WTC11 (cell line): ENCODE results near the gene PPP6R1. TPM values are rescaled to one million over a fixed set of nuclear protein-coding genes. Genes with fewer than 3 reads are reported as not detected.
A peak's percentile ranks its signal among the peaks of the same experiment; 100 is the strongest.

Source experiments
- ATAC-seq: fragments of 200-7000 bp; cut with Tn5 transposase; 2 replicates; pipeline ENCODE4 v1.10.0; 2021; ENCODE audit warnings: mild to moderate bottlenecking, moderate library complexity
- CTCF ChIA-PET: fragments of 300-600 bp; sonication (Branson Sonifier 250); formaldehyde crosslinking; loops from one replicate; lab custom pipeline; 2021; ENCODE audit warnings: antibody characterized with exemption; lab: Charles Lee
- POLR2A ChIA-PET: fragments of 350-600 bp; sonication (Branson Sonifier 250); formaldehyde crosslinking; loops from one replicate; lab custom pipeline; 2021; ENCODE audit warnings: antibody characterized with exemption; lab: Charles Lee
- DNase-seq: peaks from one replicate; pipeline ENCODE4 v3.0.0; 2021; ENCODE audit warnings: low spot score
- H3K27ac Mint-ChIP-seq: 2 replicates; pipeline ENCODE4 v1.8.0; 2021; ENCODE audit warnings: mixed read lengths
- H3K27me3 Mint-ChIP-seq: 2 replicates; pipeline ENCODE4 v1.8.0; 2021; ENCODE audit warnings: low read depth, mild to moderate bottlenecking, moderate library complexity, mixed read lengths
- H3K36me3 Mint-ChIP-seq: 2 replicates; pipeline ENCODE4 v1.8.0; 2021; ENCODE audit warnings: mixed read lengths
- H3K4me1 Mint-ChIP-seq: 2 replicates; pipeline ENCODE4 v1.8.0; 2022; ENCODE audit warnings: mixed read lengths
- H3K4me3 Mint-ChIP-seq: 2 replicates; pipeline ENCODE4 v1.8.0; 2021; ENCODE audit warnings: mild to moderate bottlenecking, moderate library complexity, mixed read lengths
- H3K9me3 Mint-ChIP-seq: 2 replicates; pipeline ENCODE4 v1.8.0; 2021; ENCODE audit warnings: mixed read lengths
- ATF6 ChIP-seq: sonication (generic); formaldehyde crosslinking; IDR thresholded peaks from 2 replicates; pipeline ENCODE4 v1.8.1; 2023; ENCODE audit warnings: mild to moderate bottlenecking, missing genetic modification reagents
- CREB1 ChIP-seq: sonication (generic); formaldehyde crosslinking; IDR thresholded peaks from 2 replicates; pipeline ENCODE4 v1.8.0; 2023; ENCODE audit warnings: mild to moderate bottlenecking, missing genetic modification reagents
- CREM ChIP-seq: sonication (generic); formaldehyde crosslinking; IDR thresholded peaks from 2 replicates; pipeline ENCODE4 v1.8.1; 2022; ENCODE audit warnings: mild to moderate bottlenecking, missing genetic modification reagents, moderate library complexity
- E2F4 ChIP-seq: sonication (generic); formaldehyde crosslinking; IDR thresholded peaks from 2 replicates; pipeline ENCODE4 v1.8.1; 2022; ENCODE audit warnings: low read depth, mild to moderate bottlenecking, moderate library complexity, missing genetic modification reagents, borderline replicate concordance
- EMX1 ChIP-seq: fragments of 250-450 bp; sonication (Bioruptor Pico); IDR thresholded peaks from 2 replicates; pipeline ENCODE4 v1.8.0; 2021; ENCODE audit warnings: mild to moderate bottlenecking
- GABPB1 ChIP-seq: sonication (generic); formaldehyde crosslinking; IDR thresholded peaks from 2 replicates; pipeline ENCODE4 v1.8.1; 2023; ENCODE audit warnings: mild to moderate bottlenecking, missing genetic modification reagents
- HMGA2 ChIP-seq: fragments of 250-450 bp; sonication (Bioruptor Pico); IDR thresholded peaks from 2 replicates; pipeline ENCODE4 v1.4.0; 2021; ENCODE audit warnings: mild to moderate bottlenecking, moderate library complexity
- JAZF1 ChIP-seq: fragments of 250-450 bp; sonication (Bioruptor Pico); IDR thresholded peaks from 2 replicates; pipeline ENCODE4 v1.9.0; 2021; ENCODE audit warnings: moderate library complexity, mild to moderate bottlenecking, inconsistent platforms
- JUN ChIP-seq: sonication (generic); formaldehyde crosslinking; IDR thresholded peaks from 2 replicates; pipeline ENCODE4 v1.8.0; 2023; ENCODE audit warnings: mild to moderate bottlenecking, missing genetic modification reagents
- NFE2L1 ChIP-seq: sonication (generic); formaldehyde crosslinking; IDR thresholded peaks from 2 replicates; pipeline ENCODE4 v1.8.1; 2023; ENCODE audit warnings: missing genetic modification reagents
- NR1H2 ChIP-seq: sonication (generic); formaldehyde crosslinking; IDR thresholded peaks from 2 replicates; pipeline ENCODE4 v1.9.0; 2021; ENCODE audit warnings: mild to moderate bottlenecking, moderate library complexity, missing genetic modification reagents
- TCF7 ChIP-seq: sonication (generic); formaldehyde crosslinking; IDR thresholded peaks from 2 replicates; pipeline ENCODE4 v1.8.0; 2022; ENCODE audit warnings: mild to moderate bottlenecking, low read depth, missing genetic modification reagents, moderate library complexity
- TEAD4 ChIP-seq: sonication (generic); formaldehyde crosslinking; IDR thresholded peaks from 2 replicates; pipeline ENCODE4 v1.8.0; 2022; ENCODE audit warnings: mild to moderate bottlenecking, missing genetic modification reagents
- ZNF138 ChIP-seq: sonication (generic); formaldehyde crosslinking; conservative IDR thresholded peaks from 2 replicates; pipeline ENCODE4 v1.8.1; 2022; ENCODE audit warnings: mild to moderate bottlenecking, moderate library complexity, missing genetic modification reagents
- ZNF396 ChIP-seq: fragments of 250-450 bp; sonication (Bioruptor Pico); IDR thresholded peaks from 2 replicates; pipeline ENCODE4 v1.8.0; 2021; ENCODE audit warnings: mild to moderate bottlenecking, moderate library complexity, borderline replicate concordance
- total RNA-seq: library from RNA; stranded (reverse); gene quantifications from 3 replicates; pipeline ENCODE4 v1.2.3, GENCODE V29; 2021
- TF ChIP-seq, protein P1 (sequence below): fragments of 250-450 bp; sonication (Bioruptor Pico); IDR thresholded peaks from 2 replicates; pipeline ENCODE4 v1.9.0; 2021; ENCODE audit warnings: moderate library complexity, mild to moderate bottlenecking, inconsistent platforms, borderline replicate concordance
- TF ChIP-seq, protein P2 (sequence below): sonication (generic); formaldehyde crosslinking; IDR thresholded peaks from 2 replicates; pipeline ENCODE4 v1.8.0; 2022; ENCODE audit warnings: mild to moderate bottlenecking, missing genetic modification reagents
- TF ChIP-seq, protein P3 (sequence below): sonication (generic); formaldehyde crosslinking; IDR thresholded peaks from 2 replicates; pipeline ENCODE4 v1.8.1; 2023; ENCODE audit warnings: mild to moderate bottlenecking, missing genetic modification reagents, moderate library complexity
- TF ChIP-seq, protein P4 (sequence below): fragments of 250-450 bp; sonication (Bioruptor Pico); IDR thresholded peaks from 2 replicates; pipeline ENCODE4 v2.1.2; 2022; ENCODE audit warnings: mild to moderate bottlenecking, moderate library complexity
- TF ChIP-seq, protein P5 (sequence below): sonication (generic); formaldehyde crosslinking; IDR thresholded peaks from 2 replicates; pipeline ENCODE4 v1.8.0; 2023; ENCODE audit warnings: missing genetic modification reagents, mild to moderate bottlenecking, borderline replicate concordance

Gene PPP6R1
- total RNA-seq, 1 experiment from 2014 or later, result 91.8 TPM

GRCh38 chr19:55208880-55209692 lies 49.7 kb downstream of the PPP6R1 start, which contains the start of gene PTPRH:
PTPRH (minus strand) TSS chr19:55209501; CDS start chr19:55209433, 68 bp downstream.
- POLR2A ChIA-PET, result no interaction called here
- H3K27ac Mint-ChIP-seq, result no peak within 1 kb of the TSS
- peaks cover 60% of the 10 kb centered on the region for H3K27me3 Mint-ChIP-seq
- H3K36me3 Mint-ChIP-seq, result peaks cover 6% of the 10 kb centered on the region
- DNase-seq, result no peak
- CTCF ChIA-PET, result interaction anchor here (0.6 to 1.0 kb wide), 2 partner anchors 43 to 66 kb away, joined by 3 to 4 read pairs; partner anchors contain the start of gene DNAAF3
- peaks cover 8% of the 10 kb centered on the region for H3K4me1 Mint-ChIP-seq
- H3K9me3 Mint-ChIP-seq, result peaks cover 25% of the 10 kb centered on the region
- H3K4me3 Mint-ChIP-seq, result no peak within 1 kb of the TSS
- ATAC-seq, result no peak
- TF ChIP-seq NR1H2 (no peak), TCF7 (CRISPR knock-in tag) (no peak), JAZF1 (CRISPR knock-in tag) (no peak), EMX1 (CRISPR knock-in tag) (no peak), NFE2L1 (no peak), E2F4 (CRISPR knock-in tag) (no peak), TEAD4 (CRISPR knock-in tag) (no peak), ZNF138 (no peak), JUN (no peak), HMGA2 (CRISPR knock-in tag) (no peak), ZNF396 (CRISPR knock-in tag) (no peak), CREB1 (CRISPR knock-in tag) (no peak), CREM (CRISPR knock-in tag) (no peak)
- TF ChIP-seq, protein P1, sequence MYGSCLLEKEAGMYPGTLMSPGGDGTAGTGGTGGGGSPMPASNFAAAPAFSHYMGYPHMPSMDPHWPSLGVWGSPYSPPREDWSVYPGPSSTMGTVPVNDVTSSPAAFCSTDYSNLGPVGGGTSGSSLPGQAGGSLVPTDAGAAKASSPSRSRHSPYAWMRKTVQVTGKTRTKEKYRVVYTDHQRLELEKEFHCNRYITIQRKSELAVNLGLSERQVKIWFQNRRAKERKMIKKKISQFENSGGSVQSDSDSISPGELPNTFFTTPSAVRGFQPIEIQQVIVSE (CRISPR knock-in tag), result no peak
- TF ChIP-seq, protein P2, sequence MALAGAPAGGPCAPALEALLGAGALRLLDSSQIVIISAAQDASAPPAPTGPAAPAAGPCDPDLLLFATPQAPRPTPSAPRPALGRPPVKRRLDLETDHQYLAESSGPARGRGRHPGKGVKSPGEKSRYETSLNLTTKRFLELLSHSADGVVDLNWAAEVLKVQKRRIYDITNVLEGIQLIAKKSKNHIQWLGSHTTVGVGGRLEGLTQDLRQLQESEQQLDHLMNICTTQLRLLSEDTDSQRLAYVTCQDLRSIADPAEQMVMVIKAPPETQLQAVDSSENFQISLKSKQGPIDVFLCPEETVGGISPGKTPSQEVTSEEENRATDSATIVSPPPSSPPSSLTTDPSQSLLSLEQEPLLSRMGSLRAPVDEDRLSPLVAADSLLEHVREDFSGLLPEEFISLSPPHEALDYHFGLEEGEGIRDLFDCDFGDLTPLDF, result no peak
- TF ChIP-seq, protein P3, sequence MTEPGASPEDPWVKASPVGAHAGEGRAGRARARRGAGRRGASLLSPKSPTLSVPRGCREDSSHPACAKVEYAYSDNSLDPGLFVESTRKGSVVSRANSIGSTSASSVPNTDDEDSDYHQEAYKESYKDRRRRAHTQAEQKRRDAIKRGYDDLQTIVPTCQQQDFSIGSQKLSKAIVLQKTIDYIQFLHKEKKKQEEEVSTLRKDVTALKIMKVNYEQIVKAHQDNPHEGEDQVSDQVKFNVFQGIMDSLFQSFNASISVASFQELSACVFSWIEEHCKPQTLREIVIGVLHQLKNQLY, result no peak
- TF ChIP-seq, protein P4, sequence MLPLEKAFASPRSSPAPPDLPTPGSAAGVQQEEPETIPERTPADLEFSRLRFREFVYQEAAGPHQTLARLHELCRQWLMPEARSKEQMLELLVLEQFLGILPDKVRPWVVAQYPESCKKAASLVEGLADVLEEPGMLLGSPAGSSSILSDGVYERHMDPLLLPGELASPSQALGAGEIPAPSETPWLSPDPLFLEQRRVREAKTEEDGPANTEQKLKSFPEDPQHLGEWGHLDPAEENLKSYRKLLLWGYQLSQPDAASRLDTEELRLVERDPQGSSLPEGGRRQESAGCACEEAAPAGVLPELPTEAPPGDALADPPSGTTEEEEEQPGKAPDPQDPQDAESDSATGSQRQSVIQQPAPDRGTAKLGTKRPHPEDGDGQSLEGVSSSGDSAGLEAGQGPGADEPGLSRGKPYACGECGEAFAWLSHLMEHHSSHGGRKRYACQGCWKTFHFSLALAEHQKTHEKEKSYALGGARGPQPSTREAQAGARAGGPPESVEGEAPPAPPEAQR (CRISPR knock-in tag), result no peak

DNA sequence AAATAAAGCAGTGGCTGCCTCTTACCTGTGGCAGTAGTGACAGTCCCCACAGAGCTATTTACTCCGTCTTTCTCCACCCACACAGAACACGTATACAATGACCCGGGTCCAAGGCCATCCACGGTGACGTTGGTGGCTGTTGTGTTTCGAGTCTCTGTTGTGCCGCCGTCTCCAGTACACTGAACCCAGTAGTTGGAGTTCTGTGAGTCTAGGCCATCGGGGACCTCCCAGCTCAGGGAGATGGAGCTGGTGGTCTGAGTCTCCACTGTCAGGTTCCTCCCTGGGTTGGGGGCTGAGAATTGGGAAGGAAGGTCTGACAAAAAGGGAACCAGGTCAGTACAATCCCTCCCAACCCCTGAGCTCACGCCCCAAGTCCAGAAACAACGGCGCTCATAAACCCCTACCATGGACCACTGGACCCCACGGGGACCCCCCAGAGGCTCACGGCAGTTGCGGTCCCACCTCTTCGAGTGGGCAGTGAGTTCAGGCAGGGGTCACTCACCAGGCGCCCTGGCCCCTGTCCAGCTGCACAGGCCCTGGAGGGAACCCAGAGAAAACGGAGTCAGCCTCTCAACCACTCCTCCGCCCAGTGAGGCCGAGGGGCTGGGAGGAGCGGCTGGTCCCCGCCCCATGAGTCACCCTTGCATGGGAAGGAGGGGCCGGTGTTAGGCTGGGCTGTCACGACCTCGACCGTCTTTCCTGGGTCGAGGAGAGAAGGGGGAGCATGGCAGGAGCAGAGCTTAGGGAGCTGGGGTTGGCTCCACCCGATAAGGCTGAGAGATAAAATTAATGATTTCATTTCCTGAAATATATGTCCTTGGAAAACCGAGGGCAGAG lies 51.9 kb downstream of the PPP6R1 start:
- peak overlapping the region; percentile 54 for H3K4me3 Mint-ChIP-seq
- TF ChIP-seq, protein P5, sequence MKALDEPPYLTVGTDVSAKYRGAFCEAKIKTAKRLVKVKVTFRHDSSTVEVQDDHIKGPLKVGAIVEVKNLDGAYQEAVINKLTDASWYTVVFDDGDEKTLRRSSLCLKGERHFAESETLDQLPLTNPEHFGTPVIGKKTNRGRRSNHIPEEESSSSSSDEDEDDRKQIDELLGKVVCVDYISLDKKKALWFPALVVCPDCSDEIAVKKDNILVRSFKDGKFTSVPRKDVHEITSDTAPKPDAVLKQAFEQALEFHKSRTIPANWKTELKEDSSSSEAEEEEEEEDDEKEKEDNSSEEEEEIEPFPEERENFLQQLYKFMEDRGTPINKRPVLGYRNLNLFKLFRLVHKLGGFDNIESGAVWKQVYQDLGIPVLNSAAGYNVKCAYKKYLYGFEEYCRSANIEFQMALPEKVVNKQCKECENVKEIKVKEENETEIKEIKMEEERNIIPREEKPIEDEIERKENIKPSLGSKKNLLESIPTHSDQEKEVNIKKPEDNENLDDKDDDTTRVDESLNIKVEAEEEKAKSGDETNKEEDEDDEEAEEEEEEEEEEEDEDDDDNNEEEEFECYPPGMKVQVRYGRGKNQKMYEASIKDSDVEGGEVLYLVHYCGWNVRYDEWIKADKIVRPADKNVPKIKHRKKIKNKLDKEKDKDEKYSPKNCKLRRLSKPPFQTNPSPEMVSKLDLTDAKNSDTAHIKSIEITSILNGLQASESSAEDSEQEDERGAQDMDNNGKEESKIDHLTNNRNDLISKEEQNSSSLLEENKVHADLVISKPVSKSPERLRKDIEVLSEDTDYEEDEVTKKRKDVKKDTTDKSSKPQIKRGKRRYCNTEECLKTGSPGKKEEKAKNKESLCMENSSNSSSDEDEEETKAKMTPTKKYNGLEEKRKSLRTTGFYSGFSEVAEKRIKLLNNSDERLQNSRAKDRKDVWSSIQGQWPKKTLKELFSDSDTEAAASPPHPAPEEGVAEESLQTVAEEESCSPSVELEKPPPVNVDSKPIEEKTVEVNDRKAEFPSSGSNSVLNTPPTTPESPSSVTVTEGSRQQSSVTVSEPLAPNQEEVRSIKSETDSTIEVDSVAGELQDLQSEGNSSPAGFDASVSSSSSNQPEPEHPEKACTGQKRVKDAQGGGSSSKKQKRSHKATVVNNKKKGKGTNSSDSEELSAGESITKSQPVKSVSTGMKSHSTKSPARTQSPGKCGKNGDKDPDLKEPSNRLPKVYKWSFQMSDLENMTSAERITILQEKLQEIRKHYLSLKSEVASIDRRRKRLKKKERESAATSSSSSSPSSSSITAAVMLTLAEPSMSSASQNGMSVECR, result no peak
- TF ChIP-seq ZNF396 (CRISPR knock-in tag), result no peak
- peak; percentile 47 for TF ChIP-seq GABPB1 (CRISPR knock-in tag)
- TF ChIP-seq, protein P3, result no peak
- no peak for TF ChIP-seq ATF6

More for the DNA sequence above, 51.9 kb downstream of the PPP6R1 start:
- H3K4me1 Mint-ChIP-seq, result peaks cover 8% of the 10 kb centered on the region
- ChIA-PET CTCF (interaction anchor here (1.0 to 1.3 kb wide), 4 partner anchors 14 to 60 kb away, joined by 3 to 4 read pairs (median 3); partner anchors contain the start of gene DNAAF3), POLR2A (interaction anchor here (0.7 kb wide), 1 partner anchor 532 kb away, joined by 5 read pairs; no protein-coding TSS in a partner anchor)
- peak overlapping the region; percentile 63; the same call in 1 of the 2 replicates for H3K27ac Mint-ChIP-seq
- peak; percentile 99 for ATAC-seq
- DNase-seq, result peak; percentile 72
- peaks cover 47% of the 10 kb centered on the region for H3K27me3 Mint-ChIP-seq
- H3K36me3 Mint-ChIP-seq, result no peaks in the 10 kb centered on the region
- H3K9me3 Mint-ChIP-seq, result peaks cover 5% of the 10 kb centered on the region
